Tibial artery (tissue), 4 donors: ENCODE data around the gene NFIA.

Experiments used
- DNase-seq, 2 donors: peaks; one replicate each; pipeline ENCODE4 v3.0.0-alpha.2; 2019
- H3K27ac ChIP-seq, 2 donors: fragments of 200-600 bp; sonication (generic) in 1 of 2; 1 replicate in 1 of 2; 2 replicates in 1 of 2; pipeline ENCODE4 v1.5.1; 2018 to 2019; ENCODE audit warnings: mild to moderate bottlenecking in 1 of 2
- H3K27me3 ChIP-seq, 2 donors: fragments of 200-600 bp; sonication (generic) in 1 of 2; one replicate each; pipeline versions ENCODE4 v1.5.1 to v1.6.0; 2016 to 2019
- H3K36me3 ChIP-seq, 3 donors: fragments of 200-600 bp; sonication (generic) in 2 of 3; one replicate each; pipeline ENCODE4 v1.5.1; 2016 to 2019; ENCODE audit warnings: mild to moderate bottlenecking in 2 of 3
- H3K4me1 ChIP-seq, 4 donors: fragments of 200-600 bp; sonication (generic) in 2 of 4; 1 replicate in 3 of 4; 2 replicates in 1 of 4; pipeline ENCODE4 v1.5.1; 2016 to 2019
- H3K4me3 ChIP-seq, 2 donors: fragments of 200-600 bp; sonication (generic) in 1 of 2; 1 replicate in 1 of 2; 2 replicates in 1 of 2; pipeline ENCODE4 v1.5.1; 2018 to 2019; ENCODE audit warnings: mild to moderate bottlenecking in 2 of 2
- H3K9me3 ChIP-seq, 3 donors: fragments of 200-600 bp; sonication (generic) in 1 of 3; one replicate each; pipeline ENCODE4 v1.5.1; 2016 to 2019
- CTCF ChIP-seq, 2 experiments: fragments of 200-600 bp in 1 of 2; fragments of 450-650 bp in 1 of 2; IDR thresholded peaks; one replicate each; pipeline ENCODE4 v1.5.1; 2017 to 2019; ENCODE audit warnings: antibody characterized with exemption in 2 of 2, mild to moderate bottlenecking in 1 of 2, moderate library complexity in 1 of 2
- intact Hi-C: fragments of 100-400 bp; cut with DNase I; formaldehyde crosslinking; loops from one replicate; pipeline ENCODE4 v1.15.0; 2023; ENCODE audit warnings: low total_unique reads

Gene NFIA

GRCh38 chr1:61313906-61314422 is 231.6 kb downstream of the NFIA start:
- Histone ChIP-seq H3K4me3 (no peak overlapping the region), H3K27ac (no peak overlapping the region), H3K9me3 (no peaks in the 10 kb centered on the region), H3K27me3 (no peaks in the 10 kb centered on the region), H3K36me3 (peaks cover 0 to 5% (median 0%) of the 10 kb centered on the region in 3 donors), H3K4me1 (peaks cover 0 to 25% (median under 1%) of the 10 kb centered on the region in 4 donors)
- intact Hi-C loops = no loop called here
- DNase-seq = no peak
- TF ChIP-seq CTCF (IDR thresholded peaks at IDR 0.05) = no peak

- Histone ChIP-seq H3K9me3 (no peaks in the 10 kb centered on the region), H3K4me1 (peaks cover 0 to 35% (median 5%) of the 10 kb centered on the region in 4 donors), H3K4me3 (no peak overlapping the region), H3K36me3 (peaks cover 0 to 5% (median 0%) of the 10 kb centered on the region in 3 donors), H3K27ac (no peak overlapping the region), H3K27me3 (no peaks in the 10 kb centered on the region)
- DNase-seq = no peak
- no peak for TF ChIP-seq CTCF (IDR thresholded peaks at IDR 0.05)
- intact Hi-C loops = no loop called here
Measured at GRCh38 chr1:61315011-61315410, 232.7 kb downstream of the NFIA start.

GRCh38 chr1:61316493-61316892 is 234.1 kb downstream of the NFIA start:
- Histone ChIP-seq H3K4me1 (peaks cover 0 to 50% (median 7%) of the 10 kb centered on the region in 4 donors), H3K9me3 (no peaks in the 10 kb centered on the region), H3K27me3 (no peaks in the 10 kb centered on the region), H3K27ac (peak overlapping the region; percentile 32 to 49), H3K4me3 (no peak overlapping the region), H3K36me3 (peaks cover 0 to 5% (median 0%) of the 10 kb centered on the region in 3 donors)
- intact Hi-C loops = no loop called here
- no peak for DNase-seq
- TF ChIP-seq CTCF (IDR thresholded peaks at IDR 0.05) = no peak

- no peaks in the 10 kb centered on the region for H3K36me3 ChIP-seq
- H3K27me3 ChIP-seq = no peaks in the 10 kb centered on the region
- no peaks in the 10 kb centered on the region for H3K9me3 ChIP-seq
- H3K27ac ChIP-seq = peak overlapping the region; percentile 72 to 78
- intact Hi-C loops = no loop called here
- H3K4me1 ChIP-seq = peaks cover 0 to 64% (median 7%) of the 10 kb centered on the region in 4 donors
- TF ChIP-seq CTCF (IDR thresholded peaks at IDR 0.05) = no peak
- H3K4me3 ChIP-seq = peak overlapping the region; percentile 17 to 28
- peak in 1 of 2 donors; percentile 73 for DNase-seq
Measured at GRCh38 chr1:61318319-61319125, 236.2 kb downstream of the NFIA start.

- intact Hi-C loops = no loop called here
- H3K9me3 ChIP-seq = no peaks in the 10 kb centered on the region
- no peaks in the 10 kb centered on the region for H3K36me3 ChIP-seq
- H3K4me3 ChIP-seq = no peak overlapping the region
- peaks cover 0 to 83% (median 20%) of the 10 kb centered on the region in 4 donors for H3K4me1 ChIP-seq
- H3K27me3 ChIP-seq = no peaks in the 10 kb centered on the region
- no peak for DNase-seq
- TF ChIP-seq CTCF (IDR thresholded peaks at IDR 0.05) = no peak
- peak overlapping the region in 1 of 2 donors; percentile 72 for H3K27ac ChIP-seq
Measured at GRCh38 chr1:61320575-61320974, 238.2 kb downstream of the NFIA start.
